H1 (cell line): ENCODE data around the gene ATP6V1E1. TPM values are rescaled to one million over a fixed set of nuclear protein-coding genes. Genes with fewer than 3 reads are reported as not detected.

Experiments
- CTCF ChIA-PET: fragments of 300-600 bp; sonication (Branson Sonifier 250); formaldehyde crosslinking; loops from one replicate; lab custom pipeline; 2021; ENCODE audit not compliant: partially characterized antibody; lab: Charles Lee
- POLR2A ChIA-PET: fragments of 300-600 bp; sonication (Branson Sonifier 250); formaldehyde crosslinking; loops from one replicate; lab custom pipeline; 2021; ENCODE audit warnings: inconsistent platforms; ENCODE audit not compliant: partially characterized antibody; lab: Charles Lee
- DNase-seq, 2 experiments: peaks; one replicate each; pipeline versions ENCODE4 v3.0.0 to v3.0.0-alpha.2; 2010 to 2022; ENCODE audit warnings: low spot score in 2 of 2, low read depth in 1 of 2, mixed read lengths in 1 of 2
- FAIRE-seq: peaks from 2 replicates; lab custom pipeline; 2011; peaks lifted over from hg19 to GRCh38; lab: Jason Lieb, UNC
- H2AFZ ChIP-seq: 2 replicates; pipeline ENCODE4 v1.8.1; 2012; ENCODE audit warnings: low read length, inconsistent platforms
- H2AK5ac ChIP-seq: 2 replicates; pipeline ENCODE4 v1.6.1; 2013; ENCODE audit warnings: low read depth, low read length
- H2BK120ac ChIP-seq: replicated peaks from 2 replicates; pipeline ENCODE3; 2013; ENCODE audit warnings: low read depth, low read length, inconsistent platforms
- H2BK12ac ChIP-seq: 2 replicates; pipeline ENCODE4 v1.6.1; 2013; ENCODE audit warnings: low read depth, low read length
- H2BK15ac ChIP-seq: 2 replicates; pipeline ENCODE4 v1.6.1; 2013; ENCODE audit warnings: low read length
- H2BK20ac ChIP-seq: 2 replicates; pipeline ENCODE4 v1.6.1; 2013; ENCODE audit warnings: low read length
- H2BK5ac ChIP-seq: 2 replicates; pipeline ENCODE4 v1.6.1; 2013; ENCODE audit warnings: low read depth, low read length
- H3K14ac ChIP-seq: 2 replicates; pipeline ENCODE4 v1.6.1; 2013; ENCODE audit warnings: inconsistent platforms; ENCODE audit not compliant: insufficient read length
- H3K18ac ChIP-seq: 2 replicates; pipeline ENCODE4 v1.6.1; 2013; ENCODE audit warnings: low read length; ENCODE audit errors: extremely low read depth
- H3K23ac ChIP-seq: 2 replicates; pipeline ENCODE4 v1.6.1; 2013; ENCODE audit warnings: inconsistent platforms; ENCODE audit not compliant: insufficient read length
- H3K23me2 ChIP-seq: 2 replicates; pipeline ENCODE4 v1.6.1; 2013; ENCODE audit warnings: low read depth, low read length
- H3K27ac ChIP-seq: 2 replicates; pipeline ENCODE4 v1.6.1; 2011; ENCODE audit warnings: low read depth, low read length, inconsistent platforms
- H3K27me3 ChIP-seq, 4 experiments: replicated peaks in 1 of 4; 1 replicate in 1 of 4; 2 replicates in 3 of 4; pipeline versions ENCODE4 v1.6.1 to v1.8.1; 2011 to 2013; ENCODE audit warnings: low read length in 3 of 4, mild to moderate bottlenecking in 3 of 4, inconsistent platforms in 2 of 4, mixed read lengths in 2 of 4, moderate library complexity in 1 of 4; ENCODE audit not compliant: control insufficient read depth in 3 of 4, insufficient read depth in 3 of 4; ENCODE audit errors: extremely low read depth in 1 of 4
- H3K36me3 ChIP-seq, 4 experiments: 2 replicates each; pipeline versions ENCODE4 v1.6.1 to v1.8.1; 2011 to 2013; ENCODE audit warnings: mild to moderate bottlenecking in 4 of 4, low read length in 3 of 4, moderate library complexity in 2 of 4, control low read depth in 1 of 4, inconsistent platforms in 1 of 4; ENCODE audit not compliant: insufficient read depth in 4 of 4, control insufficient read depth in 2 of 4
- H3K4ac ChIP-seq: replicated peaks from 2 replicates; pipeline ENCODE3; 2013; ENCODE audit warnings: low read length, low read depth, mixed read lengths, inconsistent platforms; ENCODE audit not compliant: insufficient read length
- H3K4me1 ChIP-seq, 4 experiments: replicated peaks in 1 of 4; 1 replicate in 1 of 4; 2 replicates in 3 of 4; pipeline versions ENCODE4 v1.6.1 to v1.8.1; 2011 to 2013; ENCODE audit warnings: low read length in 3 of 4, inconsistent platforms in 2 of 4, mixed read lengths in 1 of 4; ENCODE audit not compliant: insufficient read depth in 4 of 4, control insufficient read depth in 3 of 4
- H3K4me2 ChIP-seq, 2 experiments: 2 replicates each; pipeline versions ENCODE4 v1.6.1 to v1.8.1; 2011 to 2013; ENCODE audit warnings: low read depth in 2 of 2, low read length in 2 of 2, control low read depth in 1 of 2, inconsistent platforms in 1 of 2, mild to moderate bottlenecking in 1 of 2; ENCODE audit not compliant: insufficient read depth in 1 of 2
- H3K4me3 ChIP-seq, 4 experiments: fragments of 200-600, 300-600 bp in 1 of 4; sonication (generic), shearing (Covaris generic), sonication (Bioruptor Twin) in 1 of 4; 2 replicates each; pipeline versions ENCODE4 v1.5.1 to v1.8.1; 2011 to 2016; ENCODE audit warnings: low read length in 4 of 4, low read depth in 3 of 4, control low read depth in 2 of 4, inconsistent platforms in 2 of 4, mild to moderate bottlenecking in 2 of 4, mixed read lengths in 1 of 4, moderate library complexity in 1 of 4; ENCODE audit not compliant: insufficient read depth in 2 of 4; ENCODE audit errors: extremely low read depth in 1 of 4
- H3K56ac ChIP-seq: replicated peaks from 2 replicates; pipeline ENCODE3; 2013; ENCODE audit warnings: low read depth, mild to moderate bottlenecking, mixed read lengths, low read length, inconsistent platforms; ENCODE audit not compliant: insufficient read length
- H3K79me1 ChIP-seq: 2 replicates; pipeline ENCODE4 v1.6.1; 2013; ENCODE audit warnings: low read depth, low read length, control low read depth
- H3K79me2 ChIP-seq, 2 experiments: 2 replicates each; pipeline versions ENCODE4 v1.6.1 to v1.8.1; 2012 to 2013; ENCODE audit warnings: low read length in 2 of 2, mild to moderate bottlenecking in 2 of 2, inconsistent platforms in 1 of 2; ENCODE audit not compliant: insufficient read depth in 2 of 2, control insufficient read depth in 1 of 2
- H3K9ac ChIP-seq, 4 experiments: replicated peaks in 1 of 4; 1 replicate in 1 of 4; 2 replicates in 3 of 4; pipeline versions ENCODE4 v1.6.1 to v1.8.1; 2011 to 2013; ENCODE audit warnings: low read depth in 3 of 4, low read length in 3 of 4, control low read depth in 2 of 4, mild to moderate bottlenecking in 2 of 4, moderate library complexity in 2 of 4, inconsistent platforms in 1 of 4; ENCODE audit errors: extremely low read depth in 1 of 4
- H3K9me3 ChIP-seq, 2 experiments: 2 replicates each; pipeline versions ENCODE4 v1.6.1 to v1.8.1; 2012 to 2013; ENCODE audit warnings: mild to moderate bottlenecking in 2 of 2, moderate library complexity in 2 of 2, control low read depth in 1 of 2, inconsistent platforms in 1 of 2, low read depth in 1 of 2, low read length in 1 of 2, mixed read lengths in 1 of 2; ENCODE audit not compliant: insufficient read depth in 2 of 2
- H4K20me1 ChIP-seq, 2 experiments: replicated peaks in 1 of 2; 2 replicates each; pipeline versions ENCODE3 to v1.8.1; 2011 to 2013; ENCODE audit warnings: inconsistent platforms in 2 of 2, low read length in 2 of 2, mild to moderate bottlenecking in 1 of 2; ENCODE audit not compliant: insufficient read depth in 2 of 2, control insufficient read depth in 1 of 2
- H4K5ac ChIP-seq: 2 replicates; pipeline ENCODE4 v1.6.1; 2013; ENCODE audit warnings: low read length, low read depth, mixed read lengths, inconsistent platforms; ENCODE audit not compliant: insufficient read length
- H4K8ac ChIP-seq: 2 replicates; pipeline ENCODE4 v1.8.0; 2013; ENCODE audit warnings: mild to moderate bottlenecking, moderate library complexity, low read length, inconsistent platforms; ENCODE audit not compliant: insufficient read depth; ENCODE audit errors: extremely low read depth
- H4K91ac ChIP-seq: replicated peaks from 2 replicates; pipeline ENCODE3; 2013; ENCODE audit warnings: low read length, mixed read lengths, inconsistent platforms; ENCODE audit not compliant: insufficient read length
- RNF2 ChIP-seq: fragments of 200-900, 300-1000 bp; sonication (generic); IDR thresholded peaks from 2 replicates; pipeline ENCODE4 v1.7.1; 2016; ENCODE audit warnings: borderline replicate concordance, low read depth, mild to moderate bottlenecking, antibody characterized with exemption, low read length; ENCODE audit not compliant: poor library complexity, severe bottlenecking; ENCODE audit errors: missing control alignments
- WGBS, 2 experiments: shearing (Covaris generic) in 1 of 2; methylation state at CpG; one replicate each; pipeline versions ENCODE4 v1.1.6 to v1.1.7; 2013 to 2015; ENCODE audit warnings: low lambda C conversion rate in 2 of 2, mixed read lengths in 2 of 2, inconsistent platforms in 1 of 2, low coverage in 1 of 2, missing lambda C conversion rate in 1 of 2; ENCODE audit not compliant: insufficient replicate concordance in 2 of 2, insufficient coverage in 1 of 2, insufficient read length in 1 of 2; ENCODE audit errors: extremely low coverage in 1 of 2, missing lambda C conversion rate in 1 of 2; 5-methylcytosine and 5-hydroxymethylcytosine counted together
- polyA plus RNA-seq, 7 experiments: library from polyadenylated mRNA; depleted of rRNA in 3 of 7; stranded (reverse) in 5 of 7; unstranded in 2 of 7; fragments of >200 nt in 5 of 7; fragments of 200-250 nt in 2 of 7; gene quantifications; 1 replicate in 5 of 7; 2 replicates in 1 of 7; 4 replicates in 1 of 7; pipeline versions ENCODE4 v1.2.1 to v1.2.3, GENCODE V29; 2011 to 2013; ENCODE audit warnings: missing spikeins in 2 of 7, mixed read lengths in 2 of 7
- total RNA-seq: library from RNA; stranded (reverse); fragmentation: NEBNext Ultra II Directional; extraction: Animal tissue kit (Norgen Biotek cat#: 25700); gene quantifications from 2 replicates; pipeline ENCODE4 v1.2.1, GENCODE V29; 2021

ATP6V1E1 gene
- total and polyA plus RNA-seq, 2 of the 8 experiments (the other 6 are each of a cell fraction or from before 2014, with no cell fraction given): 80.4 to 88.1 TPM

DNA sequence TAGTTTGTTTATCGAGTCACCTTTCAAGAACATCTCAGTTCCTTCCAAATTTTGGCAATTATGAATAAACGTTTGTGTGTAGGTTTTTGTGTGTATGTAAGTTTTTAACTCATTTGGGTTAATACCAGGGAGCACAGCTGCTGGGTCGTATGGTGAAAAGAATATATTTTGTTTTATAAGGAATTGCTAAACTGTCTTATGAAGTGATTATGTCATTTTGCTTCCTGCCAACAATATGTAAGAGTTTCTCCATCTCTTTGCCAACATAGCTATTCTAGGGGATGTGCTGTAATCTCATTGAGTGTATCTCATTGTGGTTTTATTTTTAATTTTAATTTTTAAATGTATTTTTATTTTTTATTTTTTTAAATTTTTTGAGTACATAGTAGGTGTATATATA is 37.3 kb upstream of the ATP6V1E1 start:
- FAIRE-seq (no peak), DNase-seq (no peak)
- peaks cover 7 to 8% of the 10 kb centered on the region in 2 experiments; a peak in 1 of 4 replicates for H3K9me3 ChIP-seq
- H4K5ac ChIP-seq: no peak overlapping the region
- TF ChIP-seq RNF2: no peak
- ChIA-PET POLR2A (no interaction called here), CTCF (no interaction called here)
- peaks cover 0 to 18% (median 10%) of the 10 kb centered on the region in 4 experiments; a peak in 6 of 8 replicates for H3K36me3 ChIP-seq
- no peaks in the 10 kb centered on the region for H3K4me1 ChIP-seq
- H3K79me2 ChIP-seq: no peaks in the 10 kb centered on the region
- H2AFZ ChIP-seq: no peak overlapping the region
- no peaks in the 10 kb centered on the region; the same call in 1 of the 2 replicates for H3K79me1 ChIP-seq
- no peak overlapping the region for H3K27ac ChIP-seq
- WGBS, 2 experiments: 90% methylated on average over 3 of the region's 3 CpGs; no CpG with 5 or more reads in 1 of the 2 experiments
- no peak overlapping the region for H3K4ac ChIP-seq
- no peak overlapping the region for H2BK5ac ChIP-seq
- no peak overlapping the region for H3K4me3 ChIP-seq
- H3K23me2 ChIP-seq: no peaks in the 10 kb centered on the region
- no peak overlapping the region for H2BK120ac ChIP-seq
- H4K91ac ChIP-seq: no peak overlapping the region
- no peak overlapping the region for H2BK15ac ChIP-seq
- H3K4me2 ChIP-seq: no peak overlapping the region
- no peak overlapping the region for H2AK5ac ChIP-seq
- no peak overlapping the region for H3K56ac ChIP-seq
- H3K18ac ChIP-seq: no peak overlapping the region
- no peak overlapping the region for H3K23ac ChIP-seq
- no peaks in the 10 kb centered on the region for H3K27me3 ChIP-seq
- no peak overlapping the region for H2BK12ac ChIP-seq
- no peak overlapping the region for H3K9ac ChIP-seq
- H4K20me1 ChIP-seq: peaks cover 0 to 2% of the 10 kb centered on the region in 2 experiments
- H2BK20ac ChIP-seq: no peak overlapping the region
- no peak overlapping the region for H4K8ac ChIP-seq
- H3K14ac ChIP-seq: no peak overlapping the region
